ENCODE measurements around the gene ADNP.
"Not testable (repeated sequence)": the region's sequence is repeated elsewhere in the genome, so short reads cannot be mapped to it uniquely, and the experiment has no call there.

Gene ADNP

GRCh38 chr20:50931306-50932015 is at the start of gene ADNP:
ADNP (minus strand) TSS chr20:50931437; CDS start chr20:50903996, 27,441 bp downstream.
- Histone ChIP-seq H3K27ac (peak within 1 kb of the TSS; percentile 96 to 100 (median 99)), H3K9me3 (replicated peaks in 1 of 11) (no peaks in the 10 kb centered on the region), H4K20me1 (peaks cover 21 to 35% (median 28%) of the 10 kb centered on the region in 11 experiments; a peak in 21 of 22 replicates), H3K27me3 (no peaks in the 10 kb centered on the region), H3K9ac (peak within 1 kb of the TSS; percentile 96 to 100 (median 100)), H3K36me3 (peaks cover 42 to 69% (median 61%) of the 10 kb centered on the region in 11 experiments), H3K4me2 (peak within 1 kb of the TSS; percentile 38 to 87 (median 64)), H3K4me3 (peak within 1 kb of the TSS; percentile 95 to 100 (median 99)), H3K4me1 (peaks cover 28 to 42% (median 35%) of the 10 kb centered on the region in 10 experiments)
- TF ChIP-seq Cebpa-rat (IDR thresholded peaks at IDR 0.05), result no peak

GRCh38 chr20:50980071-50980681 is 48.9 kb upstream of the ADNP start:
- Histone ChIP-seq H3K4me1 (peaks cover 5 to 46% (median 11%) of the 10 kb centered on the region in 10 experiments; a peak in 16 of 20 replicates), H3K9ac (peak overlapping the region in 2 of 11 experiments; percentile 32 to 42; a peak in 3 of 22 replicates), H3K4me2 (peak overlapping the region in 4 of 11 experiments; percentile 16 to 68 (median 46); a peak in 6 of 22 replicates), H3K27ac (peak overlapping the region in 2 of 11 experiments; percentile 69; a peak in 4 of 22 replicates), H3K4me3 (no peak overlapping the region), H3K36me3 (no peaks in the 10 kb centered on the region), H3K27me3 (no peaks in the 10 kb centered on the region), H4K20me1 (no peaks in the 10 kb centered on the region), H3K9me3 (replicated peaks in 1 of 11) (no peaks in the 10 kb centered on the region)
- peak in 2 of 11 experiments; percentile 43 to 73; a peak in 2 of 22 replicates for TF ChIP-seq Cebpa-rat (IDR thresholded peaks at IDR 0.05)

DNA sequence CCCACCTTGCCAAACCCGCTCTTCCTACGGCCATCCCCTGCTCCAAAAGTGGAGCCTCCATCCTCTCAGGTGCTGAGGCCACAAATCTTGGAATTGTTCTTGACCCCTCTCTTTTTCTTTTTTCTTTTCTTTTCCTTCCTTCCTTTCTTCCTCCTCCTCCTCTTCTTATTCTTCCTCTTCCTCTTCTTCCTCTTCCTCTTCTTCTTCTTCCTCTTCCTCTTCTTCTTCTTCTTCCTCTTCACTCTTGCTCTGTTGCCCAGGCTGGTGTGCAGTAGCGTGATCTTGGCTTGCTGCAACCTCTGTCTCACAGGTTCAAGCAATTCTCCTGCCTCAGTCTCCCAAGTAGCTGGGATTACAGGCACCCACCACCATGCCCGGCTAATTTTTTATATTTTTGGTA is 47.3 kb upstream of the ADNP start:
- peaks cover 5 to 46% (median 11%) of the 10 kb centered on the region in 10 experiments; a peak in 16 of 20 replicates for H3K4me1 ChIP-seq
- not testable (repeated sequence) for H3K9me3 ChIP-seq (replicated peaks in 1 of 11); H4K20me1 ChIP-seq; H3K36me3 ChIP-seq; H3K27ac ChIP-seq; H3K27me3 ChIP-seq; H3K4me3 ChIP-seq; H3K4me2 ChIP-seq; H3K9ac ChIP-seq

GRCh38 chr20:50977066-50978021 is 46.1 kb upstream of the ADNP start:
- Histone ChIP-seq H3K27me3 (no peaks in the 10 kb centered on the region), H3K27ac (no peak overlapping the region), H3K9me3 (replicated peaks in 1 of 11) (no peaks in the 10 kb centered on the region), H3K36me3 (no peaks in the 10 kb centered on the region), H3K4me1 (peaks cover 5 to 34% (median 11%) of the 10 kb centered on the region in 10 experiments; a peak in 16 of 20 replicates), H4K20me1 (no peaks in the 10 kb centered on the region), H3K4me3 (no peak overlapping the region), H3K9ac (no peak overlapping the region), H3K4me2 (no peak overlapping the region)
- TF ChIP-seq Cebpa-rat (IDR thresholded peaks at IDR 0.05), result no peak

DNA sequence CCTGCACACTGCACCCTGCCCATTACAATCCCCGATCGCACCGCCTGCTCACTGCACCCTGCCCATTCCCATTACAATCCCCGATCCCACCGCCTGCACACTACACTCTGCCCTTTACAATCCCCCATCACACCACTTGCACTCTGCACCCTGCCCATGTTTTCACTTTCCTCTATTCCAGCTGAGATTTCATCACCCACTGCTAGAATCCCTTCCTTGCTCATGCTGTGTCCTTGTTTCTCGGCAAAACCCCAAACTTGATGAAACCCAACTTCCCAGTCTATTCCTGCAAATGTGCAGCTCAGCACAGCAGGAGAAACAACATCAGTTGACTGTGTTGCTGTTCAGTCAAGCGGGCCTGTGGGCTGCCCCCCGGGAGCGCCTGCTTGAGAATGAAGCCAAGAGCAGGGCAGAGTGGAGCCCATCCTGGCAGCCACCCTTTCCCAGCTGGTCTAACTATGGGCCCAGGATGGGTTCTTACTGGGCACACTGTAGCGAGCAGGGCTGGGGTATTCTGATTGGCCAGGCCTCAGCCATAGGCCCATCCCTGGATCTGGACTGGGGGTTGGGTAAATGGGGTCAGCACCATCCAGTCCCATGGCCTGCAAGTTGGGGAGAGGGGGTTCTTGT is 44.6 kb upstream of the ADNP start:
- Histone ChIP-seq H3K4me3 (no peak overlapping the region), H3K27ac (no peak overlapping the region), H3K4me2 (peak overlapping the region in 3 of 11 experiments; percentile 4 to 34 (median 10); a peak in 3 of 22 replicates), H3K36me3 (no peaks in the 10 kb centered on the region), H3K9me3 (replicated peaks in 1 of 11) (no peaks in the 10 kb centered on the region), H3K4me1 (peaks cover 0 to 19% (median 6%) of the 10 kb centered on the region in 10 experiments; a peak in 14 of 20 replicates), H3K27me3 (no peaks in the 10 kb centered on the region), H3K9ac (no peak overlapping the region), H4K20me1 (no peaks in the 10 kb centered on the region)
- TF ChIP-seq Cebpa-rat (IDR thresholded peaks at IDR 0.05), result no peak

DNA sequence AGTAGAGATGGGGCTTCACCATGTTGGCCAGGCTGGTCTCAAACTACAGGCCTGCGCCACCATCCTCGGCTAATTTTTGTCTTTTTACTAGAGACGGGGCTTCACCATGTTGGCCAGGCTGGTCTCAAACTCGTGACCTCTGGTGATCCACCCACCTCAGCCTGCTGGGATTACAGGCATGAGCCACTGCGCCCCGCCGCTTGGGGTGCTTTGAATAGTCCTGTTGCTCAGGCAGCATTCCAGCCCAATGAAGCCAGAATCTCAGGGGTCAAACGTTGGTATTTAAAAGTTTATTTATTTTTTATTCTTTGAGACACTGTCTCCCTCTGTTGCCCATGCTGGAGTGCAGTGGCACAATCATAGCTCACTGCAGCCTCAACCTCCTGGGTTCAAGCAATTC is 38.7 kb upstream of the ADNP start:
- Histone ChIP-seq H3K36me3 (no peaks in the 10 kb centered on the region), H3K4me1 (peaks cover 0 to 6% (median 0%) of the 10 kb centered on the region in 10 experiments; a peak in 2 of 20 replicates), H3K27ac (no peak overlapping the region), H4K20me1 (no peaks in the 10 kb centered on the region), H3K9me3 (replicated peaks in 1 of 11) (no peaks in the 10 kb centered on the region), H3K4me2 (no peak overlapping the region), H3K9ac (no peak overlapping the region), H3K4me3 (no peak overlapping the region), H3K27me3 (no peaks in the 10 kb centered on the region)
- TF ChIP-seq Cebpa-rat (IDR thresholded peaks at IDR 0.05), result no peak

- H3K36me3 ChIP-seq, result no peaks in the 10 kb centered on the region
- no peak overlapping the region for H3K4me3 ChIP-seq
- H3K4me2 ChIP-seq, result no peak overlapping the region
- H3K27ac ChIP-seq, result no peak overlapping the region
- no peaks in the 10 kb centered on the region for H3K9me3 ChIP-seq (replicated peaks in 1 of 11)
- H3K27me3 ChIP-seq, result no peaks in the 10 kb centered on the region
- H4K20me1 ChIP-seq, result no peaks in the 10 kb centered on the region
- H3K9ac ChIP-seq, result no peak overlapping the region
- no peak for TF ChIP-seq Cebpa-rat (IDR thresholded peaks at IDR 0.05)
- peaks cover 0 to 6% (median 0%) of the 10 kb centered on the region in 10 experiments; a peak in 2 of 20 replicates for H3K4me1 ChIP-seq
These were observed 38.2 kb upstream of the ADNP start for GRCh38 chr20:50969435-50969834.

- Histone ChIP-seq H3K27ac (no peak overlapping the region), H3K9me3 (replicated peaks in 1 of 11) (no peaks in the 10 kb centered on the region), H3K27me3 (no peaks in the 10 kb centered on the region), H3K4me3 (no peak overlapping the region), H3K4me1 (peaks cover 0 to 6% (median 0%) of the 10 kb centered on the region in 10 experiments; a peak in 2 of 20 replicates), H3K36me3 (no peaks in the 10 kb centered on the region), H3K4me2 (no peak overlapping the region), H4K20me1 (no peaks in the 10 kb centered on the region), H3K9ac (no peak overlapping the region)
- no peak for TF ChIP-seq Cebpa-rat (IDR thresholded peaks at IDR 0.05)
These were observed 37.1 kb upstream of the ADNP start for GRCh38 chr20:50968289-50968688.

Data from BLaER1 treated with 17β-estradiol and CSF1 and Interleukin-3, amounts not matched to agents 10 nM and 100 nM (cell line).